HG03108 (cell line): Measurements from ENCODE around the gene KCNMA1.
"Not testable (repeated sequence)": the region's sequence is repeated elsewhere in the genome, so short reads cannot be mapped to it uniquely, and the experiment has no call there.

Source experiments
- ATAC-seq: cut with Tn5 transposase; IDR thresholded peaks from one replicate; pipeline ENCODE4 v1.9.1; 2021; ENCODE audit warnings: moderate library complexity; ENCODE audit not compliant: unreplicated experiment

KCNMA1 gene

GRCh38 chr10:77357185-77357584 is 280.4 kb downstream of the KCNMA1 start:
- no peak for ATAC-seq

GRCh38 chr10:77355844-77356243 is 281.8 kb downstream of the KCNMA1 start:
- ATAC-seq = no peak

- ATAC-seq = no peak
Measured at GRCh38 chr10:77351386-77351785, 286.2 kb downstream of the KCNMA1 start.

- no peak for ATAC-seq
Measured at GRCh38 chr10:77350711-77351119, 286.9 kb downstream of the KCNMA1 start.

GRCh38 chr10:77350134-77350533 is 287.5 kb downstream of the KCNMA1 start:
- ATAC-seq = no peak

- ATAC-seq = no peak
Measured at GRCh38 chr10:77349226-77349625, 288.4 kb downstream of the KCNMA1 start.

- no peak for ATAC-seq
Measured at GRCh38 chr10:77348751-77349150, 288.9 kb downstream of the KCNMA1 start.

- no peak for ATAC-seq
Measured at GRCh38 chr10:77348082-77348481, 289.5 kb downstream of the KCNMA1 start.

GRCh38 chr10:77347052-77347451 is 290.6 kb downstream of the KCNMA1 start:
- no peak for ATAC-seq

- ATAC-seq = no peak
Measured at GRCh38 chr10:77341055-77341454, 296.6 kb downstream of the KCNMA1 start.

GRCh38 chr10:77339872-77340271 is 297.7 kb downstream of the KCNMA1 start:
- not testable (repeated sequence) for ATAC-seq

- ATAC-seq = no peak
Measured at GRCh38 chr10:77339166-77339565, 298.4 kb downstream of the KCNMA1 start.

GRCh38 chr10:77338143-77338542 is 299.5 kb downstream of the KCNMA1 start:
- ATAC-seq = no peak

- no peak for ATAC-seq
Measured at GRCh38 chr10:77334501-77334900, 303.1 kb downstream of the KCNMA1 start.

GRCh38 chr10:77333610-77334340 is 303.8 kb downstream of the KCNMA1 start:
- ATAC-seq = no peak

GRCh38 chr10:77332256-77332655 is 305.4 kb downstream of the KCNMA1 start:
- no peak for ATAC-seq

- no peak for ATAC-seq
Measured at GRCh38 chr10:77328272-77328816, 309.3 kb downstream of the KCNMA1 start.

- no peak for ATAC-seq
Measured at GRCh38 chr10:77325233-77325537, 312.4 kb downstream of the KCNMA1 start.

- no peak for ATAC-seq
Measured at GRCh38 chr10:77321838-77322237, 315.8 kb downstream of the KCNMA1 start.

- no peak for ATAC-seq
Measured at GRCh38 chr10:77320971-77321471, 316.6 kb downstream of the KCNMA1 start.

- no peak for ATAC-seq
Measured at GRCh38 chr10:77319557-77319956, 318.1 kb downstream of the KCNMA1 start.

GRCh38 chr10:77318739-77319138 is 318.9 kb downstream of the KCNMA1 start:
- no peak for ATAC-seq

- no peak for ATAC-seq
Measured at GRCh38 chr10:77317221-77317620, 320.4 kb downstream of the KCNMA1 start.
